GM19455 (cell line): ENCODE data around the gene TM2D3.

Experiments
- ATAC-seq: cut with Tn5 transposase; IDR thresholded peaks from one replicate; pipeline ENCODE4 v1.9.1; 2021; ENCODE audit not compliant: unreplicated experiment

TM2D3 gene

GRCh38 chr15:101609742-101610610, 42.2 kb downstream of the TM2D3 start:
- no peak for ATAC-seq

- no peak for ATAC-seq
Observed at GRCh38 chr15:101608201-101608600, 44.0 kb downstream of the TM2D3 start.

- ATAC-seq: no peak
Observed at GRCh38 chr15:101607108-101607507, 45.1 kb downstream of the TM2D3 start.

- no peak for ATAC-seq
Observed at GRCh38 chr15:101604124-101604874, 47.9 kb downstream of the TM2D3 start.

- ATAC-seq: no peak
Observed at GRCh38 chr15:101602801-101603200, 49.4 kb downstream of the TM2D3 start.

GRCh38 chr15:101600035-101600434, 52.1 kb downstream of the TM2D3 start:
- no peak for ATAC-seq

- ATAC-seq: no peak
Observed at GRCh38 chr15:101599091-101599490, 53.1 kb downstream of the TM2D3 start.

- no peak for ATAC-seq
Observed at GRCh38 chr15:101597360-101597928, 54.7 kb downstream of the TM2D3 start.

- ATAC-seq: no peak
Observed at GRCh38 chr15:101596633-101597032, 55.5 kb downstream of the TM2D3 start.
